Jurkat, Clone E6-1 (cell line): ENCODE measurements around the gene KCTD2.
"Not testable (repeated sequence)": the region's sequence is repeated elsewhere in the genome, so short reads cannot be mapped to it uniquely, and the experiment has no call there.

Experiments used
- DNase-seq: peaks from one replicate; pipeline ENCODE4 v3.0.0-alpha.2; 2011; ENCODE audit warnings: low read depth, low spot score
- H3K4me3 ChIP-seq: 2 replicates; pipeline ENCODE4 v1.5.1; 2011; ENCODE audit warnings: mild to moderate bottlenecking, low read length, control low read depth, moderate library complexity

KCTD2 gene

DNA sequence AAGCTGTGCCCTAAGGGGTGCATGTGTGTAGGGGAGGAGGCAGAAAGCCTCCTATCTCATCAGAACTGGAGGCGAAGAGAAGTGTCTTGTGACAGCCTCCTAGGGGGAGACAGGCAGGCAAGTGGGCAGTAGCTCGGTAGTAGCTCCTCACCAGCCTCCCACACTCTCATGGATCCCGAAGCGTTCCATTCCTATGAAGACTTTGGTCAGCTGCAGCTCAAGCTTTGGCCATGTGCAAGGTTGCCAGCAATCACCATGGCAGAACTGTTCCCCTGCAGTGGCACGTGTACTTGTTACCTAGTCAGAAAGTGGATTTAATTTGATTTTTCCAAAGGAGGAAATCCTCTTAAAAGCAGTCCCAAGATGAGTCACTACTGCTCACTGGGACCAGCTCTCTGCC lies 27.9 kb upstream of the KCTD2 start:
- H3K4me3 ChIP-seq, result no peak overlapping the region
- DNase-seq, result no peak

- DNase-seq, result no peak
- H3K4me3 ChIP-seq, result no peak overlapping the region
Measured at GRCh38 chr17:75019710-75020109, 27.3 kb upstream of the KCTD2 start.

GRCh38 chr17:75020331-75021110 lies 26.5 kb upstream of the KCTD2 start:
- DNase-seq, result no peak
- no peak overlapping the region for H3K4me3 ChIP-seq

- no peak overlapping the region for H3K4me3 ChIP-seq
- DNase-seq, result no peak
Measured at GRCh38 chr17:75024686-75025397, 22.2 kb upstream of the KCTD2 start.

DNA sequence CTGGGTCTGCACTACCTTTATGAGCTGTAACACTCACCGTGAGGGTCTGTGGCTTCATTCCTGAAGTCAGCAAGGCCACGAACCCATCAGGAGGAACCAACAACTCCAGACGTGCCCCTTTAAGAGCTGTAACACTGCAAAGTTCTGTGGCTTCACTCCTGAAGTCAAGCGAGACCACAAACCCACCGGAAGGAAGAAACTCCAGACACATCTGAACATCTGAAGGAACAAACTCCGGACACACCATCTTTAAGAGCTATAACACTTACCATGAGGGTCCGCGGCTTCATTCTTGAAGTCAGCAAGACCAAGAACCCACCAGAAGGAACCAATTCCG lies 21.7 kb upstream of the KCTD2 start:
- H3K4me3 ChIP-seq, result not testable (repeated sequence)
- peak; percentile 87 for DNase-seq

- DNase-seq, H3K4me3 ChIP-seq: not testable (repeated sequence)
Measured at GRCh38 chr17:75026650-75027049, 20.4 kb upstream of the KCTD2 start.

GRCh38 chr17:75030161-75030560 lies 16.9 kb upstream of the KCTD2 start:
- no peak overlapping the region for H3K4me3 ChIP-seq
- no peak for DNase-seq

- no peak overlapping the region for H3K4me3 ChIP-seq
- no peak for DNase-seq
Measured at GRCh38 chr17:75031972-75032719, 14.9 kb upstream of the KCTD2 start.

DNA sequence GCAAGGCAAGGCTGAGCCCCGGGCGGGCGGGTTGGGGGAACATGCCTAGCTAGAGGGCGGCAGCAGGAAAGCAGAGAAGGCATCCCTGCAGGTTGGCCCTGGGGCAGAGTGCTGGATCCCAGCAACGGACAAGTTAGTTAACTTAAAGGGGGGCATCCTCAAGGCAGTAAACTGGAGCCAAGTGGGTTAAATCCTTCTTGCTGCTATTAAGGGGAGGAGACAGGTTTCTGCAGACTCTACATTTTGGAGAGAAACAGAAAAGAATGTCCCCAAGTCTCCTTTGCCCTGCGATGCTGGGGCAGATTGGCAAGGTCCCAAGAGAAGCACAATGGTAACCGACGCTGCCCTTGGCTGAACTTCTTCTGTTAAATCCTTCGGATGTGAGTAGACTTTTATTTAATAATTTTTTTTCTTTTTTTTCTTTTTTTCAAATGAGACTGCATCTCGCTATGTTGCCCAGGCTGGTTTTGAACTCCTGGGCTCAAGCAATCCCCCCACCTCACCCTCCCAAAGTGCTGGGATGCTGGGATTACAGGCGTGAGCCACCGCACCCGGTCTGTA lies 14.2 kb upstream of the KCTD2 start:
- DNase-seq, result no peak
- H3K4me3 ChIP-seq, result no peak overlapping the region

- H3K4me3 ChIP-seq, result peak overlapping the region; percentile 65
- no peak for DNase-seq
Measured at GRCh38 chr17:75033346-75034235, 13.4 kb upstream of the KCTD2 start.

DNA sequence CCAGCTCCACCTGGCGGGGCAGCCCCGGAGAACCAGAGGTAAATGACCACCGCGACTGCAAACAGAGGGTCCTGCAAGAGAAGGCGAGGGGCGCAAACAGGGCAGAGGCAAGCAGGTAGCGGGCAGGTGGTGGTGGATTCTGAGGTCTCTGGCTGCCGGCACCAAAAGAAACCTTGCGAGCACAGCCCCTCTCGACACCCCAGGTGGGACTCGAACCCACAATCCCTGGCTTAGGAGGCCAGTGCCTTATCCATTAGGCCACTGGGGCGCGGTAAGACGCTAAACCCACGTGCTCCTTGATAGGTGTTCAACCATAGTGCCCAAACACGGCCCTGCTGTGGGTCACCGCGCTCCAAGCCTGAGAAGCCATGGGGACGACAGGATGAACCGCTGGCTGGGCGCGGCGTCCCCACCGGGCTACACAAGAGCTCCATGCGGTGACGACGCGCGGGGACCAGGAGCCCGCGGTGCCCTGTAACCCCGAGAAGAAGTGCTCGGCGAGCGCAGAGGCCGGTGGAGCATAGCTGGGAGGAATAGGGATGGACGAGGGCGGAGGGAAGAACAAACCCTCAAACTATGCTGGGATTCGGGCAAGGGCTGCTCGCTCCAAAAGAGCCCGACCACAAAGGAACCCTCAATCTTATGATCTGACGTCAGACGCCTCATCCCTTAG lies 12.7 kb upstream of the KCTD2 start:
- peak; percentile 70 for DNase-seq
- peak overlapping the region; percentile 65 for H3K4me3 ChIP-seq

GRCh38 chr17:75036643-75037268 lies 10.3 kb upstream of the KCTD2 start:
- DNase-seq, result peak; percentile 36
- H3K4me3 ChIP-seq, result no peak overlapping the region

- no peak for DNase-seq
- H3K4me3 ChIP-seq, result no peak overlapping the region
Measured at GRCh38 chr17:75039238-75039637, 7.8 kb upstream of the KCTD2 start.

DNA sequence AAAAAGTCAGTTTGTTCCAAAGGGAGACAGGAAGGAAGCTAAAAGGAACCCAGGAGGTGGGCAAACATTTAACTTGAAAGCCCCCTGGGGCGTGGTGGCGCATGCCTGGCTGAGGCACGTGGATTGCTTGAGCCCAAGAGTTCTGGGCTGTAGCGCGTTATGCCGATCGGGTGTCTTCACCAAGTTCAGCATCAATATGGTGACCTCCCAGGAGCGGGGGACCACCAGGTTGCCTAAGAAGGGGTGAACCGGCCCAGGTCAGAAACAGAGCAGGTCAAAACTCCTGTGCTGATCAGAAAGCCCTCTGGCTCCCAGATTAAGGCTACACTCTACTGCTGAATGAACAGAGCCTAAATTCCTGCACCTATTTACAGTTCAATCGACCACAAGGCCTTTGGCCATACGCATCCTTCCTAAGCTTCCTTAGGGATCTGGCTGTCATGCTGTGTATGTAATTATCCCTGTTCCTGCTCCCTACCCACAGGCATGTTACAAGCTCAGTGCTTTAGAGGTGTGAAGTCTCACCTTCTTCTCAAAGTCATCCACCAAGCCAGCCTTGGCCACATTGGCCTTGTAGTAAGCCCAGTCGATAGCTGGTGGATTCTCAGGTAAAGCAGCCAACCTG lies 5.3 kb upstream of the KCTD2 start:
- H3K4me3 ChIP-seq, result no peak overlapping the region
- DNase-seq, result no peak

DNA sequence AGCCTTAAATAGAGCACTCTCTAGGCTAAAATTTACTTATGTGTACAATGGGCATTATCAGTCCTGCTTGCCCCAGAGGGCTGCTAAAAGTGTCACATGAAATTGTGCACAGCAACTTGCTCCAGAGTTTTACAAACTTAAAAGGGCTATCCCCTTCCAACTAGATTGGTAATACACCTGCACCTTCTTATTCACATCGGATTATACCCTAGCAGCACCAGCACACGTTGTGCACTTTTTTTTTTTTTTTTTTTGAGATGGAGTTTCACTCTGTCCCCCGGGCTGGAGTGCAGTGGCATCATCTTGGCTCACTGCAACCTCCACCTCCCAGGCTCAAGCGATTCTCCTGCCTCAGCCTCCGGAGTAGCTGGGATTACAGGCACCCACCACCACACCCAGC lies 3.2 kb upstream of the KCTD2 start:
- not testable (repeated sequence) for DNase-seq, H3K4me3 ChIP-seq

GRCh38 chr17:75044716-75045115 lies 2.3 kb upstream of the KCTD2 start:
- no peak for DNase-seq
- H3K4me3 ChIP-seq, result no peak overlapping the region

- DNase-seq, result not testable (repeated sequence)
- peak overlapping the region; percentile 91 for H3K4me3 ChIP-seq
Measured at GRCh38 chr17:75045946-75046406, 1.0 kb upstream of the KCTD2 start.
